ENCODE results near the gene FLNB.

The FLNB gene, protein sequence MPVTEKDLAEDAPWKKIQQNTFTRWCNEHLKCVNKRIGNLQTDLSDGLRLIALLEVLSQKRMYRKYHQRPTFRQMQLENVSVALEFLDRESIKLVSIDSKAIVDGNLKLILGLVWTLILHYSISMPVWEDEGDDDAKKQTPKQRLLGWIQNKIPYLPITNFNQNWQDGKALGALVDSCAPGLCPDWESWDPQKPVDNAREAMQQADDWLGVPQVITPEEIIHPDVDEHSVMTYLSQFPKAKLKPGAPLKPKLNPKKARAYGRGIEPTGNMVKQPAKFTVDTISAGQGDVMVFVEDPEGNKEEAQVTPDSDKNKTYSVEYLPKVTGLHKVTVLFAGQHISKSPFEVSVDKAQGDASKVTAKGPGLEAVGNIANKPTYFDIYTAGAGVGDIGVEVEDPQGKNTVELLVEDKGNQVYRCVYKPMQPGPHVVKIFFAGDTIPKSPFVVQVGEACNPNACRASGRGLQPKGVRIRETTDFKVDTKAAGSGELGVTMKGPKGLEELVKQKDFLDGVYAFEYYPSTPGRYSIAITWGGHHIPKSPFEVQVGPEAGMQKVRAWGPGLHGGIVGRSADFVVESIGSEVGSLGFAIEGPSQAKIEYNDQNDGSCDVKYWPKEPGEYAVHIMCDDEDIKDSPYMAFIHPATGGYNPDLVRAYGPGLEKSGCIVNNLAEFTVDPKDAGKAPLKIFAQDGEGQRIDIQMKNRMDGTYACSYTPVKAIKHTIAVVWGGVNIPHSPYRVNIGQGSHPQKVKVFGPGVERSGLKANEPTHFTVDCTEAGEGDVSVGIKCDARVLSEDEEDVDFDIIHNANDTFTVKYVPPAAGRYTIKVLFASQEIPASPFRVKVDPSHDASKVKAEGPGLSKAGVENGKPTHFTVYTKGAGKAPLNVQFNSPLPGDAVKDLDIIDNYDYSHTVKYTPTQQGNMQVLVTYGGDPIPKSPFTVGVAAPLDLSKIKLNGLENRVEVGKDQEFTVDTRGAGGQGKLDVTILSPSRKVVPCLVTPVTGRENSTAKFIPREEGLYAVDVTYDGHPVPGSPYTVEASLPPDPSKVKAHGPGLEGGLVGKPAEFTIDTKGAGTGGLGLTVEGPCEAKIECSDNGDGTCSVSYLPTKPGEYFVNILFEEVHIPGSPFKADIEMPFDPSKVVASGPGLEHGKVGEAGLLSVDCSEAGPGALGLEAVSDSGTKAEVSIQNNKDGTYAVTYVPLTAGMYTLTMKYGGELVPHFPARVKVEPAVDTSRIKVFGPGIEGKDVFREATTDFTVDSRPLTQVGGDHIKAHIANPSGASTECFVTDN (N-terminal part only)

DNA sequence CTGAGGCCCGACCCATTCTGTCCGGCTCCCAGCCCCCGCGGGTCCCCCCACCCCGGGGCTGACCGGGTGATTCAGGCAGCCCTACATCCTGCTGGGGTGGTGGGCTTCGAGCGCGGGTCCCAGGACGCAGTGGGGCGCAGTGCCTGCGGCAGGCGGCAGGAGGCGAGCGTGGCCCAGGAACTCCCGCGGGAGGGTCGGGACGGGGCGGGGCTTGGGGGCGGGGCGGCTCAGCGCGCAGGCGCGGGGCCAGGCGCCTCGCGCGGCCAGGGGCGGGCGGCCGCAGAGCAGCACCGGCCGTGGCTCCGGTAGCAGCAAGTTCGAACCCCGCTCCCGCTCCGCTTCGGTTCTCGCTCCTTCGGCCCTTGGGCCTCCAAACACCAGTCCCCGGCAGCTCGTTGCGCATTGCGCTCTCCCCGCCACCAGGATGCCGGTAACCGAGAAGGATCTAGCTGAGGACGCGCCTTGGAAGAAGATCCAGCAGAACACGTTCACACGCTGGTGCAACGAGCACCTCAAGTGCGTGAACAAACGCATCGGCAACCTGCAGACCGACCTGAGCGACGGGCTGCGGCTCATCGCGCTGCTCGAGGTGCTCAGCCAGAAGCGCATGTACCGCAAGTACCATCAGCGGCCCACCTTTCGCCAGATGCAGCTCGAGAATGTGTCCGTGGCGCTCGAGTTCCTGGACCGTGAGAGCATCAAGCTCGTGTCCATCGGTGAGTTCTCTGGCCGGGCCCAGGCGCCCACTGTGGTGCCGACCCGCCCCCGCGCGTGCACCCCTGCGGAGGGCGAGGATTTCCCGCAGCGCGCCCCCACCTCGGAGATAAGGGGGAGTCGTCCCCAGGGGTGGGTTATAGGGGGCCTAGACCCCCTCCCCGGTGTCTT lies at the start of gene FLNB:
Gene FLNB, plus strand, starts transcription at position 282 of the 885 bp plus-strand sequence. Its CDS starts 143 bp downstream, at position 425.
- ChIA-PET POLR2A (no interaction called here), CTCF (interaction anchor here (0.6 to 6.9 kb wide), 43 partner anchors 9 to 298 kb away, joined by 3 to 67 read pairs (median 4); partner anchors contain the start of genes HTD2 and RPP14)
- TF ChIP-seq, protein P1, sequence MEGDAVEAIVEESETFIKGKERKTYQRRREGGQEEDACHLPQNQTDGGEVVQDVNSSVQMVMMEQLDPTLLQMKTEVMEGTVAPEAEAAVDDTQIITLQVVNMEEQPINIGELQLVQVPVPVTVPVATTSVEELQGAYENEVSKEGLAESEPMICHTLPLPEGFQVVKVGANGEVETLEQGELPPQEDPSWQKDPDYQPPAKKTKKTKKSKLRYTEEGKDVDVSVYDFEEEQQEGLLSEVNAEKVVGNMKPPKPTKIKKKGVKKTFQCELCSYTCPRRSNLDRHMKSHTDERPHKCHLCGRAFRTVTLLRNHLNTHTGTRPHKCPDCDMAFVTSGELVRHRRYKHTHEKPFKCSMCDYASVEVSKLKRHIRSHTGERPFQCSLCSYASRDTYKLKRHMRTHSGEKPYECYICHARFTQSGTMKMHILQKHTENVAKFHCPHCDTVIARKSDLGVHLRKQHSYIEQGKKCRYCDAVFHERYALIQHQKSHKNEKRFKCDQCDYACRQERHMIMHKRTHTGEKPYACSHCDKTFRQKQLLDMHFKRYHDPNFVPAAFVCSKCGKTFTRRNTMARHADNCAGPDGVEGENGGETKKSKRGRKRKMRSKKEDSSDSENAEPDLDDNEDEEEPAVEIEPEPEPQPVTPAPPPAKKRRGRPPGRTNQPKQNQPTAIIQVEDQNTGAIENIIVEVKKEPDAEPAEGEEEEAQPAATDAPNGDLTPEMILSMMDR (IDR thresholded peaks at IDR 0.05; ENCODE audit: control extremely low read depth, extremely low read depth, low read depth, missing control alignments) = peak; percentile 97
- peak; percentile 98 for DNase-seq (ENCODE audit: extremely low spot score)

DNA sequence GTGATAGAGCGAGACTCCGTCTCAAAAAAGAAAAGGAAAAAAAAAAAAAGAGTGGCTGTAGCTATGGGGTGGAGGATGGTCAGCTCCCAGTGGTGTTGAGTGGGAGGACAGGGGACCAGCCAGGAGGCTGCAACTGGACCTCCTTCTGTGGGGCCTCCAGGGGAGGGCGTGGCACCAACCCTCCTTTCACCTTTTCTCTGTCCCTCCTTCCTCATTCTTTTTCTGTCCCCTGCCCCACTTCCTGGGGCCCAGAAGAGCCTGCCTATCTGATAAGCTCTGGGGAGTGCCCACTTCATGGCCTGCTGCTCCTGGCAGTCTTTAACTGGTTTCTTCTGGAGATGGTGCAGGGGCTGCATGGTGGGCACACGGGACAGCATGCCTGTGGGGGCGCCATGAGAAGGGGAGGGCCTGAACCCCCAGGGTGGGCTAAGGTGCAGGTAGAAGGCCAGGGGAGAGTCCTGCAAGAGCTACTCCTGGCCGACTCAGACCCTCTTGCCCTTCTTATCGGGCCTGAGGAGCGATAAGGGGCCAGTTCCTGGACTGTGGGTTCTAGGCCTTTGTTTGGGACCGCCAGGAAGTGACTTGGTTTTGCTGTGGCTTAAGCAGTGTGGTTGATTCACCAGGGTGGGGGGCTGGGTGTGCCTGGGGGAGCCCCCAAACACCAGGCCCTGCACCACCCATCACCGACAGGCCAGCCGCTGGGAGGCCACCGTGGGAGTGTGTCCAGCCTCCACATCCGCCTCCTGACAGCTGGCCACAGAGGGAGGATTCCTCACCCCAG lies 49.4 kb upstream of the FLNB start:
- DNase-seq (ENCODE audit: extremely low spot score) = peak; percentile 40
- ChIA-PET CTCF (interaction anchor here (1.3 to 1.9 kb wide), 3 partner anchors 11 to 561 kb away, joined by 3 to 5 read pairs (median 3); no protein-coding TSS in a partner anchor), POLR2A (no interaction called here)
- TF ChIP-seq, protein P1 (IDR thresholded peaks at IDR 0.05; ENCODE audit: control extremely low read depth, extremely low read depth, low read depth, missing control alignments) = no peak

DNA sequence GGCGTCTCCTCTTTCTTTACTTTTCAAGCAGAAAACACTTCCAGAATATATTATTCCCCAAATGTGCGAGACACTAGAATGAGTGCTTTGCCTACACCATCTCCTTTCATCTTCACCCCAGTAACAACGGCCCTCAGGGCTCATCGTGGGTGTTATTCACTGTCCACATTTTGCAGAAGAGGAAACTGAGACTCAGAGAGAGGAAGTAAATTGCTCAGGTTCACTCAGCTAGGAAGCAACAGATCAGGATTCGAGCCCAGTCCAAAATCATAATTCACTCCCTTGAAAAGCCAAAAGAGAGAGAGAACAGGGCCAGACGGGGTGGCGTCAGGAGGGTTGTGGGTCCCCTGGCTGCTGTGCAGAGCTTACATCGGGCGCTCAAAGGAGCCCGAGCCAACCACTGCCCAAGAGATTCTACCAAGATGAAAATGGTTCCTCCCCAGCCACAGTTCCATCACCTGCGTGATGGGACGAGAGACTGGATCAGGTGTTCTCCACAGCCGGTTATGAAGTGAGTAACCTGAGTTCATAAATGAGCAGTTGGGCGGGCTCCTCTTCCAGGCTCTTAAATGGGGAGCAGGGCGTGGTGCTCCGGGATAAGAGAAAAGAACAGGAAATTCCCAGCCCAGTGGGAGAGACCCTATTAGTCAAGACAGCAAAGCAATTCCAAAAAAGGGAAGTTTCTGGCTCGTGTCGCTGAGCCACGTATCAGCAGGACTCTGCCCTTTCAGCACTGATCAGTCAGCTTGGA lies 48.6 kb upstream of the FLNB start:
- DNase-seq (ENCODE audit: extremely low spot score) = peak; percentile 35
- ChIA-PET POLR2A (no interaction called here), CTCF (interaction anchor here (1.3 to 1.9 kb wide), 3 partner anchors 11 to 562 kb away, joined by 3 to 5 read pairs (median 3); no protein-coding TSS in a partner anchor)
- TF ChIP-seq, protein P1 (IDR thresholded peaks at IDR 0.05; ENCODE audit: control extremely low read depth, extremely low read depth, low read depth, missing control alignments) = no peak

DNA sequence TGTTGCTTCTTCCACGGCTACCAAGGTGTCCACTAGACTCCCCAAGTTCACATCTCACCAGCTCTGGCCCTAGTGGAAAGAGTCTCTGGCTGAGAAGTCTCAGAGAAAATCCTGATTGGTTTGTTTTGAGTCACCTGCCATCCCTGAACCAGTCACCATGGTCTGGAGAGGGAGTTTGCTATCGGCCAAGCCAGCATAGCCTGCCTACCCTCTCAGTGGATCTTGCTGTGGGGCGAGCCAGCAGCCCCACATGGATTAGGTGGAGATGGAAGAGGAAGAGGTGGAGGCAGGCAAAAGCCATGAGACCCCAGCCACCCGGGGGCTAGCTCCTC lies 48.1 kb upstream of the FLNB start:
- no peak for DNase-seq (ENCODE audit: extremely low spot score)
- CTCF ChIA-PET = interaction anchor here (1.3 to 1.9 kb wide), 2 partner anchors 12 to 562 kb away, joined by 3 to 5 read pairs; no protein-coding TSS in a partner anchor
- POLR2A ChIA-PET = no interaction called here
- TF ChIP-seq, protein P1 (IDR thresholded peaks at IDR 0.05; ENCODE audit: control extremely low read depth, extremely low read depth, low read depth, missing control alignments) = no peak
